GM12892 (cell line): ENCODE data around the gene TMEM109.

Source experiments
- POLR2A ChIP-seq: IDR thresholded peaks from 2 replicates; pipeline ENCODE4 v1.6.1; 2011; ENCODE audit warnings: low read depth, low read length, control low read depth
- POLR2AphosphoS5 ChIP-seq: IDR thresholded peaks from 2 replicates; pipeline ENCODE4 v1.6.1; 2011; ENCODE audit warnings: low read depth, low read length, control low read depth
- TAF1 ChIP-seq: IDR thresholded peaks from 2 replicates; pipeline ENCODE4 v1.6.1; 2011; ENCODE audit warnings: low read depth, mild to moderate bottlenecking, control low read depth, low read length, borderline replicate concordance

DNA sequence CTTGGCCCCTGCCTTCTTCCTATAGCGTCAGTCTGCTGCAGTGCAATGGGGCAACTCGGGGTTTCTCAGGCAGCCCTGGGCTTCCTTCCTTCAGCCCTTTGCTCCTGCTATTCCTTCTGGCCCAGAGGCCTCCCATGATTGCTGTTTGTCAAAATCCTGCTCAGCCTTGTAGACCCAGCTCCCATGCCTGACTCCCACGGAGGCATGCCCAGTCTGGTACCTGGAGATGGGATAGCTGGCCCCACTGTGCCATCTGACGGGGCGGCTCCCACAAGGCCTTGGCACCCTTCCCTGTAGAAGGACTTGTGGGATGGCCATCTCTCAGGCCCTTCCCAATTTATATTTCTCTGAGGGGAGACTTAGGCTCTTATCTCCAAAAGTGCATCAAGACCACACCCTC lies 56.9 kb downstream of the TMEM109 start:
- no peak for TF ChIP-seq POLR2A
- no peak for TF ChIP-seq TAF1
- no peak for TF ChIP-seq POLR2AphosphoS5
